B cell (primary cell): ENCODE results near the gene PDZD11. TPM values are rescaled to one million over a fixed set of nuclear protein-coding genes. Genes with fewer than 3 reads are reported as not detected.

Source experiments
- ATAC-seq: fragments of 200-7000 bp; cut with Tn5 transposase; one replicate; pipeline ENCODE4 v1.10.0; 2021; ENCODE audit warnings: low read depth, mild to moderate bottlenecking, moderate number of reproducible peaks, moderate library complexity
- CTCF ChIA-PET: fragments of 350-600 bp; sonication (Branson Sonifier 250); formaldehyde crosslinking; loops from one replicate; lab custom pipeline; 2021; ENCODE audit warnings: antibody characterized with exemption, inconsistent platforms; lab: Charles Lee
- POLR2A ChIA-PET: fragments of 350-600 bp; sonication (Branson Sonifier 250); formaldehyde crosslinking; loops from one replicate; lab custom pipeline; 2021; ENCODE audit warnings: antibody characterized with exemption; lab: Charles Lee
- DNase-seq: peaks from one replicate; pipeline ENCODE4 v3.0.0; 2013
- H2AFZ ChIP-seq: 2 replicates; pipeline ENCODE4 v1.6.1; 2012; ENCODE audit warnings: mild to moderate bottlenecking, low read depth, low read length; ENCODE audit not compliant: insufficient read depth, poor library complexity, severe bottlenecking
- H3K27ac ChIP-seq, 2 donors: 1 replicate in 1 of 2; 2 replicates in 1 of 2; pipeline ENCODE4 v1.5.1; 2012 to 2013; ENCODE audit warnings: low read length in 2 of 2, mild to moderate bottlenecking in 2 of 2, moderate library complexity in 1 of 2
- H3K27me3 ChIP-seq, 4 experiments: fragments of 200-600 bp in 1 of 4; sonication (generic) in 1 of 4; replicated peaks in 1 of 4; 1 replicate in 2 of 4; 2 replicates in 2 of 4; pipeline versions ENCODE4 v1.6.1 to v1.7.0; 2013 to 2016; ENCODE audit warnings: low read length in 3 of 4, mild to moderate bottlenecking in 2 of 4, mixed read lengths in 1 of 4, moderate library complexity in 1 of 4; ENCODE audit not compliant: insufficient read depth in 4 of 4, control insufficient read depth in 3 of 4; ENCODE audit errors: control extremely low read depth in 1 of 4
- H3K36me3 ChIP-seq, 2 experiments: replicated peaks in 1 of 2; 1 replicate in 1 of 2; 2 replicates in 1 of 2; pipeline versions ENCODE4 v1.6.1 to v1.7.1; 2013; ENCODE audit warnings: low read length in 1 of 2; ENCODE audit not compliant: insufficient read depth in 2 of 2, control insufficient read depth in 1 of 2; ENCODE audit errors: control extremely low read depth in 1 of 2, extremely low read depth in 1 of 2
- H3K4me1 ChIP-seq, 2 donors: fragments of 200-600 bp in 1 of 2; sonication (generic) in 1 of 2; 1 replicate in 1 of 2; 2 replicates in 1 of 2; pipeline versions ENCODE4 v1.5.1 to v1.6.1; 2013 to 2017; ENCODE audit warnings: low read length in 2 of 2; ENCODE audit not compliant: control insufficient read depth in 2 of 2, insufficient read depth in 2 of 2
- H3K4me2 ChIP-seq: replicated peaks from 2 replicates; pipeline ENCODE3; 2012; ENCODE audit warnings: mild to moderate bottlenecking, low read depth, low read length; ENCODE audit not compliant: poor library complexity, severe bottlenecking
- H3K4me3 ChIP-seq, 5 experiments: fragments of 200-600 bp in 1 of 5; sonication (generic) in 1 of 5; 1 replicate in 3 of 5; 2 replicates in 2 of 5; pipeline versions ENCODE4 v1.5.1 to v1.7.0; 2011 to 2016; ENCODE audit warnings: low read length in 4 of 5, mild to moderate bottlenecking in 4 of 5, low read depth in 2 of 5, control low read depth in 1 of 5, moderate library complexity in 1 of 5; ENCODE audit not compliant: insufficient read depth in 1 of 5; ENCODE audit errors: control extremely low read depth in 1 of 5, extremely low read depth in 1 of 5
- H3K79me2 ChIP-seq: fragments of 200-600 bp; sonication (generic); one replicate; pipeline ENCODE4 v1.6.0; 2016; ENCODE audit warnings: low read length; ENCODE audit not compliant: control insufficient read depth, insufficient read depth
- H3K9ac ChIP-seq: fragments of 200-600 bp; sonication (generic); 2 replicates; pipeline ENCODE4 v1.6.1; 2017; ENCODE audit warnings: mild to moderate bottlenecking, low read length, moderate library complexity
- H3K9me3 ChIP-seq, 3 donors: one replicate each; pipeline versions ENCODE4 v1.6.1 to v1.7.1; 2013; ENCODE audit warnings: low read length in 2 of 3; ENCODE audit not compliant: control insufficient read depth in 2 of 3, insufficient read depth in 1 of 3; ENCODE audit errors: control extremely low read depth in 1 of 3
- H4K20me1 ChIP-seq: 2 replicates; pipeline ENCODE4 v1.6.0; 2012; ENCODE audit warnings: mild to moderate bottlenecking, low read length; ENCODE audit not compliant: insufficient read depth, control insufficient read depth, poor library complexity, severe bottlenecking
- H3K27ac Mint-ChIP-seq: one replicate; pipeline ENCODE4 v1.8.0; 2021; ENCODE audit warnings: mixed read lengths
- H3K27me3 Mint-ChIP-seq: one replicate; pipeline ENCODE4 v1.8.0; 2021; ENCODE audit warnings: mixed read lengths
- H3K4me1 Mint-ChIP-seq: one replicate; pipeline ENCODE4 v1.8.0; 2021; ENCODE audit warnings: mixed read lengths
- H3K4me3 Mint-ChIP-seq: one replicate; pipeline ENCODE4 v1.8.0; 2021; ENCODE audit warnings: mixed read lengths
- H3K9me3 Mint-ChIP-seq: one replicate; pipeline ENCODE4 v1.8.0; 2022; ENCODE audit warnings: mixed read lengths; ENCODE audit not compliant: insufficient read depth
- EZH2 ChIP-seq: IDR thresholded peaks from 2 replicates; pipeline ENCODE4 v1.6.1; 2012; ENCODE audit warnings: borderline replicate concordance, low read depth, mild to moderate bottlenecking, moderate library complexity, low read length; ENCODE audit not compliant: insufficient read depth, poor library complexity, severe bottlenecking
- WGBS: methylation state at CpG from one replicate; pipeline ENCODE4 v1.1.5; 2013; ENCODE audit warnings: missing lambda C conversion rate; ENCODE audit not compliant: insufficient coverage; 5-methylcytosine and 5-hydroxymethylcytosine counted together
- intact Hi-C: fragments of 100-400 bp; cut with micrococcal nuclease; formaldehyde crosslinking; loops from one replicate; pipeline ENCODE4 v1.10.0; 2022
- polyA plus RNA-seq: library from polyadenylated mRNA; depleted of rRNA; stranded (reverse); fragments of >200 nt; gene quantifications from 2 replicates; pipeline ENCODE4 v1.2.3, GENCODE V29; 2012
- total RNA-seq, 2 donors: library from RNA; stranded (reverse); fragments of 120-200 nt in 1 of 2; gene quantifications; 1 replicate in 1 of 2; 2 replicates in 1 of 2; pipeline versions ENCODE4 v1.2.3 to v1.2.4, GENCODE V29; 2013 to 2022
- TF ChIP-seq, protein P1 (sequence below): fragments of 200-600 bp; IDR thresholded peaks from one replicate; pipeline ENCODE4 v1.8.0; 2022; ENCODE audit warnings: antibody characterized with exemption, mild to moderate bottlenecking

Gene PDZD11
- total and polyA plus RNA-seq, 2 donors (not counting 1 experiment from before 2014, with no cell fraction given), result 13.8 to 16.3 TPM

DNA sequence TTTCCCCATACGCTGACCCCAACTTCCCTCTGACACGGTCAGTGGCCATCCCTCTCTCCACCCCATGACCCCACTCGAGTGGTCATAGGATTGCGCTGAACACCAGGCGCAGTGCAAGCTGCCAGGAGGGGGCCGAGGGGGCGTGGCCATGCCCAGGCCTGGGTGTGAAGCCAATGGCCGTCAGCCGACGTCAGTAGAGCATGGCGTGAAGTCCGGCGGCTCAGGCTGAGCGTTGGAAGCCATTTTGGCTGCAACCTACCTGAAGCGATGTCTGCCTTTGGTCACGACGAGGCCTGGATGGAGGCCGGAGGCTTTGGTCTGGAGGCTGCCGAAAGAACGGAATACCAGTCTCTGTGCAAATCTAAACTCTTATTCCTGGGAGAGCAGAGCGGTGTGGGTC lies 7.8 kb downstream of the PDZD11 start, which contains the start of gene RAB41:
Gene RAB41 (plus strand): TSS at position 222 of the 400 bp plus-strand sequence. CDS start 46 bp downstream, at position 268.
- 98% methylated on average over 8 of the region's 21 CpGs for WGBS
- H4K20me1 ChIP-seq, result no peaks in the 10 kb centered on the region
- no peaks in the 10 kb centered on the region for H3K9me3 Mint-ChIP-seq
- POLR2A ChIA-PET, result no interaction called here
- DNase-seq (no peak), ATAC-seq (no peak)
- TF ChIP-seq, protein P1, sequence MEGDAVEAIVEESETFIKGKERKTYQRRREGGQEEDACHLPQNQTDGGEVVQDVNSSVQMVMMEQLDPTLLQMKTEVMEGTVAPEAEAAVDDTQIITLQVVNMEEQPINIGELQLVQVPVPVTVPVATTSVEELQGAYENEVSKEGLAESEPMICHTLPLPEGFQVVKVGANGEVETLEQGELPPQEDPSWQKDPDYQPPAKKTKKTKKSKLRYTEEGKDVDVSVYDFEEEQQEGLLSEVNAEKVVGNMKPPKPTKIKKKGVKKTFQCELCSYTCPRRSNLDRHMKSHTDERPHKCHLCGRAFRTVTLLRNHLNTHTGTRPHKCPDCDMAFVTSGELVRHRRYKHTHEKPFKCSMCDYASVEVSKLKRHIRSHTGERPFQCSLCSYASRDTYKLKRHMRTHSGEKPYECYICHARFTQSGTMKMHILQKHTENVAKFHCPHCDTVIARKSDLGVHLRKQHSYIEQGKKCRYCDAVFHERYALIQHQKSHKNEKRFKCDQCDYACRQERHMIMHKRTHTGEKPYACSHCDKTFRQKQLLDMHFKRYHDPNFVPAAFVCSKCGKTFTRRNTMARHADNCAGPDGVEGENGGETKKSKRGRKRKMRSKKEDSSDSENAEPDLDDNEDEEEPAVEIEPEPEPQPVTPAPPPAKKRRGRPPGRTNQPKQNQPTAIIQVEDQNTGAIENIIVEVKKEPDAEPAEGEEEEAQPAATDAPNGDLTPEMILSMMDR, result no peak
- TF ChIP-seq EZH2, result no peak
- H3K27ac Mint-ChIP-seq, result no peak within 1 kb of the TSS
- no peaks in the 10 kb centered on the region for H3K4me1 ChIP-seq
- no peak within 1 kb of the TSS for H3K4me3 ChIP-seq
- H3K4me2 ChIP-seq, result no peak within 1 kb of the TSS
- H3K4me3 Mint-ChIP-seq, result no peak within 1 kb of the TSS
- H3K27ac ChIP-seq, result no peak within 1 kb of the TSS
- H3K4me1 Mint-ChIP-seq, result no peaks in the 10 kb centered on the region
- H3K36me3 ChIP-seq, result peaks cover 0 to 3% of the 10 kb centered on the region in 2 experiments
- no peak within 1 kb of the TSS for H2AFZ ChIP-seq
- H3K27me3 ChIP-seq, result no peaks in the 10 kb centered on the region
- CTCF ChIA-PET, result no interaction called here
- no peaks in the 10 kb centered on the region for H3K9me3 ChIP-seq
- intact Hi-C loops, result loop anchor here (10.0 kb wide), 1 partner anchor 147 kb away; the partner anchor contains the start of gene IGBP1
- H3K9ac ChIP-seq, result no peak within 1 kb of the TSS
- H3K79me2 ChIP-seq, result no peaks in the 10 kb centered on the region
- no peaks in the 10 kb centered on the region for H3K27me3 Mint-ChIP-seq

DNA sequence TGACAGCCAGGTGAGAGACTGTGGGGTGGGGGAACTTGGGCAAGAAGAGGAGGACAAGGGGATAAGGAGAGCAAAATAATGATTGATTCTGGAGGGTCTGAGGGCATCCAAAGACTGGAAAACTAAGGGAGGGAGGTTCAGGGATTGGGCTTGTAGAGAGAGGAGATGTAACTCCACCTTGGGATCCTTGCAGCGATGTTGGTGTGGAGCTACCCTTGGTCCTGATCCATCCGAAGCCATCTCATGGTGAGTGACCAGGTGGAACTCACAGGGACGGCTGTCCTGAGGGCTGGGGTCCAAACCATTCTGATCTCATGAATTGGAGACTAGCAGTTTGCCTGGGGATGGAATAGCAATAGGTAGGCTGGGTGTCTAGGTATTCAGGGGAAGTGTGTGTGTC lies 9.2 kb downstream of the PDZD11 start:
- DNase-seq (no peak), ATAC-seq (no peak)
- H3K9ac ChIP-seq, result no peak overlapping the region
- H3K4me2 ChIP-seq, result no peak overlapping the region
- no peaks in the 10 kb centered on the region for H3K9me3 ChIP-seq
- H2AFZ ChIP-seq, result no peak overlapping the region
- CTCF ChIA-PET, result no interaction called here
- intact Hi-C loops, result loop anchor here (10.0 kb wide), 1 partner anchor 146 kb away; the partner anchor contains the start of gene IGBP1
- WGBS, result 100% methylated on average over 3 of the region's 3 CpGs
- Mint-ChIP-seq H3K27ac (no peak overlapping the region), H3K27me3 (no peaks in the 10 kb centered on the region), H3K4me3 (no peak overlapping the region), H3K4me1 (no peaks in the 10 kb centered on the region), H3K9me3 (no peaks in the 10 kb centered on the region)
- no peaks in the 10 kb centered on the region for H3K4me1 ChIP-seq
- peaks cover 0 to 3% of the 10 kb centered on the region in 2 experiments for H3K36me3 ChIP-seq
- no peak overlapping the region for H3K4me3 ChIP-seq
- TF ChIP-seq EZH2, result no peak
- TF ChIP-seq, protein P1, result no peak
- POLR2A ChIA-PET, result no interaction called here
- H3K27me3 ChIP-seq, result no peaks in the 10 kb centered on the region
- H3K27ac ChIP-seq, result no peak overlapping the region
- no peaks in the 10 kb centered on the region for H4K20me1 ChIP-seq
- H3K79me2 ChIP-seq, result no peaks in the 10 kb centered on the region
